Neural crest cell (in vitro differentiated cells): ENCODE results near the gene CTNNB1. TPM values are rescaled to one million over a fixed set of nuclear protein-coding genes. Genes with fewer than 3 reads are reported as not detected.

Source experiments
- DNase-seq: peaks from one replicate; pipeline ENCODE4 v3.0.0; 2021; ENCODE audit warnings: low read depth, mixed read lengths, low spot score
- H3K27ac Mint-ChIP-seq: one replicate; pipeline ENCODE4 v1.8.0; 2021; ENCODE audit warnings: mild to moderate bottlenecking, mixed read lengths; ENCODE audit not compliant: unreplicated experiment
- H3K27me3 Mint-ChIP-seq: 2 replicates; pipeline ENCODE4 v1.8.0; 2021; ENCODE audit warnings: low read depth, mild to moderate bottlenecking, mixed read lengths
- H3K36me3 Mint-ChIP-seq: 2 replicates; pipeline ENCODE4 v1.8.0; 2021; ENCODE audit warnings: low read depth, mild to moderate bottlenecking, mixed read lengths
- H3K4me1 Mint-ChIP-seq: 2 replicates; pipeline ENCODE4 v1.8.0; 2021; ENCODE audit warnings: mixed read lengths
- H3K4me3 Mint-ChIP-seq: one replicate; pipeline ENCODE4 v1.8.0; 2021; ENCODE audit warnings: mild to moderate bottlenecking, mixed read lengths
- H3K9me3 Mint-ChIP-seq: 2 replicates; pipeline ENCODE4 v1.8.0; 2021; ENCODE audit warnings: mixed read lengths
- total RNA-seq: library from RNA; stranded (reverse); gene quantifications from 2 replicates; pipeline ENCODE4 v1.2.1, GENCODE V29; 2021
- TF ChIP-seq, protein P1 (sequence below): fragments of 200-600 bp; sonication (generic); conservative IDR thresholded peaks from 2 replicates; pipeline ENCODE4 v1.5.0; 2021; ENCODE audit warnings: antibody characterized with exemption, mild to moderate bottlenecking

CTNNB1 gene
- total RNA-seq, 1 donor from 2014 or later: 550 TPM

GRCh38 chr3:41236228-41236627 is 36.9 kb downstream of the CTNNB1 start:
- H3K4me1 Mint-ChIP-seq: peaks cover 36% of the 10 kb centered on the region
- H3K4me3 Mint-ChIP-seq: no peak overlapping the region
- TF ChIP-seq, protein P1, sequence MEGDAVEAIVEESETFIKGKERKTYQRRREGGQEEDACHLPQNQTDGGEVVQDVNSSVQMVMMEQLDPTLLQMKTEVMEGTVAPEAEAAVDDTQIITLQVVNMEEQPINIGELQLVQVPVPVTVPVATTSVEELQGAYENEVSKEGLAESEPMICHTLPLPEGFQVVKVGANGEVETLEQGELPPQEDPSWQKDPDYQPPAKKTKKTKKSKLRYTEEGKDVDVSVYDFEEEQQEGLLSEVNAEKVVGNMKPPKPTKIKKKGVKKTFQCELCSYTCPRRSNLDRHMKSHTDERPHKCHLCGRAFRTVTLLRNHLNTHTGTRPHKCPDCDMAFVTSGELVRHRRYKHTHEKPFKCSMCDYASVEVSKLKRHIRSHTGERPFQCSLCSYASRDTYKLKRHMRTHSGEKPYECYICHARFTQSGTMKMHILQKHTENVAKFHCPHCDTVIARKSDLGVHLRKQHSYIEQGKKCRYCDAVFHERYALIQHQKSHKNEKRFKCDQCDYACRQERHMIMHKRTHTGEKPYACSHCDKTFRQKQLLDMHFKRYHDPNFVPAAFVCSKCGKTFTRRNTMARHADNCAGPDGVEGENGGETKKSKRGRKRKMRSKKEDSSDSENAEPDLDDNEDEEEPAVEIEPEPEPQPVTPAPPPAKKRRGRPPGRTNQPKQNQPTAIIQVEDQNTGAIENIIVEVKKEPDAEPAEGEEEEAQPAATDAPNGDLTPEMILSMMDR: no peak
- no peaks in the 10 kb centered on the region for H3K9me3 Mint-ChIP-seq
- peaks cover 55% of the 10 kb centered on the region for H3K36me3 Mint-ChIP-seq
- no peaks in the 10 kb centered on the region for H3K27me3 Mint-ChIP-seq
- no peak overlapping the region for H3K27ac Mint-ChIP-seq
- DNase-seq: no peak

DNA sequence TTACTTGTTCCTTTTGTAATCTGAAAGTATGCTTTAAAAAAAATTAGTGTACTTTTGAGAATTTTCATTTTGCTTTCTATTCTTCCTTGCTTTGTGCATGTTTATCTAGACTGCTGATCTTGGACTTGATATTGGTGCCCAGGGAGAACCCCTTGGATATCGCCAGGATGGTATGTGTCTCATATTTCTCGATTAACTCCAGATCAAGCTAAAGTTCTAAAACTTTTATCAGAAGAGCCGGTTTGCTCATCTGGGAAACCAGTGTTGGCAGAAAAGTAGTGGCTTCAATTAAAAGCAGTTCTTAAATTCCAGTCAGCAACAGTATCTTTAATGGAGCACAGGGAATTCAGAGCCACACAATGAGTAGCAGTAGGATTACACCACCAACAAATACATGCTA is 38.6 kb downstream of the CTNNB1 start:
- no peak for DNase-seq
- TF ChIP-seq, protein P1: no peak
- H3K4me1 Mint-ChIP-seq: peaks cover 36% of the 10 kb centered on the region
- H3K36me3 Mint-ChIP-seq: peaks cover 59% of the 10 kb centered on the region
- H3K27me3 Mint-ChIP-seq: no peaks in the 10 kb centered on the region
- H3K9me3 Mint-ChIP-seq: no peaks in the 10 kb centered on the region
- H3K27ac Mint-ChIP-seq: no peak overlapping the region
- H3K4me3 Mint-ChIP-seq: no peak overlapping the region

GRCh38 chr3:41239587-41239986 is 40.3 kb downstream of the CTNNB1 start:
- H3K27ac Mint-ChIP-seq: no peak overlapping the region
- H3K4me1 Mint-ChIP-seq: peaks cover 30% of the 10 kb centered on the region
- TF ChIP-seq, protein P1: no peak
- no peaks in the 10 kb centered on the region for H3K9me3 Mint-ChIP-seq
- peaks cover 55% of the 10 kb centered on the region for H3K36me3 Mint-ChIP-seq
- no peaks in the 10 kb centered on the region for H3K27me3 Mint-ChIP-seq
- no peak for DNase-seq
- no peak overlapping the region for H3K4me3 Mint-ChIP-seq

DNA sequence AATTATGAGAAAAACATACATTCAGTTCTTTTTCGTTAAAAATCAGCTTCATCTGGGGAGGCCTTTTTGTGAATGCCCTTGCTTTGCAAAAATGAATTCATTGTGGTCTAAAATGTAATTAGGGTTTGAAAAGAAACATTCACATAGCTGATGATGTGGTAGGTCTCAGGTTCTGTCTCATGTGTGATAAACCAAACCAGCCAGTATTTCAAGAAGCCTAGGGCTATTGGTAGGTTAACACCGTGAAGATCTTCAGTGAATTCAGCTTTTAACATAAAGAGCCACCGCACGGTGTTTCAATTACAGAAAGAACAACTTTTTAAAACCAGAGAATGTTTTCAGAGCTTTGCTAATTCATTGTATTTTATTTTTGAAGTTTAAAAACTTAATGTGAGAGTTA is 41.9 kb downstream of the CTNNB1 start:
- Mint-ChIP-seq H3K36me3 (peaks cover 49% of the 10 kb centered on the region), H3K4me3 (no peak overlapping the region), H3K27ac (no peak overlapping the region), H3K27me3 (no peaks in the 10 kb centered on the region), H3K9me3 (no peaks in the 10 kb centered on the region), H3K4me1 (peaks cover 15% of the 10 kb centered on the region)
- TF ChIP-seq, protein P1: no peak
- no peak for DNase-seq

- peak overlapping the region; percentile 52 for H3K4me3 Mint-ChIP-seq
- no peaks in the 10 kb centered on the region for H3K9me3 Mint-ChIP-seq
- peaks cover 48% of the 10 kb centered on the region for H3K36me3 Mint-ChIP-seq
- H3K27ac Mint-ChIP-seq: no peak overlapping the region
- no peaks in the 10 kb centered on the region for H3K27me3 Mint-ChIP-seq
- no peak for DNase-seq
- TF ChIP-seq, protein P1: no peak
- H3K4me1 Mint-ChIP-seq: peaks cover 10% of the 10 kb centered on the region
Measured at GRCh38 chr3:41241800-41242571, 42.7 kb downstream of the CTNNB1 start.
